ENCODE data around the gene DIP2C. TPM values are rescaled to one million over a fixed set of nuclear protein-coding genes. Genes with fewer than 3 reads are reported as not detected.
"Not testable (repeated sequence)": the region's sequence is repeated elsewhere in the genome, so short reads cannot be mapped to it uniquely, and the experiment has no call there.

Gene DIP2C
- total and polyA plus RNA-seq, 2 donors from 2014 or later: 6.2 to 22.6 TPM

GRCh38 chr10:451021-451471 lies 238.4 kb downstream of the DIP2C start:
- TF ChIP-seq, protein P1, sequence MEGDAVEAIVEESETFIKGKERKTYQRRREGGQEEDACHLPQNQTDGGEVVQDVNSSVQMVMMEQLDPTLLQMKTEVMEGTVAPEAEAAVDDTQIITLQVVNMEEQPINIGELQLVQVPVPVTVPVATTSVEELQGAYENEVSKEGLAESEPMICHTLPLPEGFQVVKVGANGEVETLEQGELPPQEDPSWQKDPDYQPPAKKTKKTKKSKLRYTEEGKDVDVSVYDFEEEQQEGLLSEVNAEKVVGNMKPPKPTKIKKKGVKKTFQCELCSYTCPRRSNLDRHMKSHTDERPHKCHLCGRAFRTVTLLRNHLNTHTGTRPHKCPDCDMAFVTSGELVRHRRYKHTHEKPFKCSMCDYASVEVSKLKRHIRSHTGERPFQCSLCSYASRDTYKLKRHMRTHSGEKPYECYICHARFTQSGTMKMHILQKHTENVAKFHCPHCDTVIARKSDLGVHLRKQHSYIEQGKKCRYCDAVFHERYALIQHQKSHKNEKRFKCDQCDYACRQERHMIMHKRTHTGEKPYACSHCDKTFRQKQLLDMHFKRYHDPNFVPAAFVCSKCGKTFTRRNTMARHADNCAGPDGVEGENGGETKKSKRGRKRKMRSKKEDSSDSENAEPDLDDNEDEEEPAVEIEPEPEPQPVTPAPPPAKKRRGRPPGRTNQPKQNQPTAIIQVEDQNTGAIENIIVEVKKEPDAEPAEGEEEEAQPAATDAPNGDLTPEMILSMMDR (IDR thresholded peaks at IDR 0.05; ENCODE audit: borderline replicate concordance, extremely low read depth, insufficient read depth): no peak
- H3K27me3 ChIP-seq (ENCODE audit: control insufficient read depth, insufficient read depth, low read length): no peaks in the 10 kb centered on the region
- no peaks in the 10 kb centered on the region for H3K9me3 ChIP-seq (ENCODE audit: control insufficient read depth in 2 of 3, insufficient read depth in 1 of 3, low read length in 3 of 3)
- FAIRE-seq: no peak
- intact Hi-C loops (cut with DNase I): no loop called here
- peaks cover 0 to 8% (median 0%) of the 10 kb centered on the region in 3 donors for H3K4me1 ChIP-seq (ENCODE audit: control insufficient read depth in 2 of 3, insufficient read depth in 2 of 3, low read depth in 1 of 3, low read length in 3 of 3)
- no peak overlapping the region for H3K4me3 ChIP-seq (ENCODE audit: low read length in 3 of 3)
- peak in 4 of 5 donors; percentile 34 to 77 (median 52) for DNase-seq
- H3K27ac ChIP-seq (ENCODE audit: low read depth in 2 of 2, low read length in 2 of 2): no peak overlapping the region
- H3K9ac ChIP-seq (ENCODE audit: low read length in 3 of 3): no peak overlapping the region
- no peaks in the 10 kb centered on the region for H3K36me3 ChIP-seq (ENCODE audit: control insufficient read depth in 2 of 3, insufficient read depth in 3 of 3, low read length in 3 of 3)

DNA sequence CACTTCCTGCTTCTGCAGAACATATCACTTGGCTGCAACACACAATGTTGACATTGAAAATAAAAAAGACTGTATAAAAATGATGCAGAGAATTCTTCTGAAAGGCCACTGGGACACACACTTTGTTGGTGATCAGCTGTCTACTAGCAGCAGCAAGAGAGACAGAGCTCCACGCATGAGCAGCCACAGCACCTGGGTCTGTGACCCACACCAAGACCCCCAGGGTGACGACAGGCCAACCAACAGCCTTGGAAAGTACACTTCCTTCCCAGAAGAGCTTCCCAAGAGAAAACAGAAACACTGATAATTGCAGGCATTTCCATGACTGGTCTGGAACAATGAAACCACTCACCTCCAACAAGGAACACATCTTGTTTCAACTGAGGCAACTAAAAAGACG lies 239.0 kb downstream of the DIP2C start:
- FAIRE-seq: no peak

DNA sequence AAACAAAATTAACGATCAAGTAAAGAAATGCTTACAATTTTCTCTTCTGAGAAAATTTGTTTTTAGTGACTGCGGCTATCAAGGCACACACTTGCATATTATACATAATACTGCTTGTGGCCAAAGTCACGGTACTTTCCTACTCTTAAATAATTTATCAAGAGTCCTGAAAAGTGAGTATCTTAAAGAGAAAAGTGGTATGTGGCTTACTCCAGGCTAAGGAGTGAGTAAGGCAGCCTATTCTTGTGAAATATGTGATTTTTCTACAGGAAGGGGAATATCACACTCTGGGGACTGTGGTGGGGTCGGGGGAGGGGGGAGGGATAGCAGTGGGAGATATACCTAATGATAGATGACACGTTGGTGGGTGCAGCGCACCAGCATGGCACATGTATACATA lies 240.1 kb downstream of the DIP2C start:
- H3K27me3 ChIP-seq (ENCODE audit: control insufficient read depth, insufficient read depth, low read length); DNase-seq; H3K9me3 ChIP-seq (ENCODE audit: control insufficient read depth in 2 of 3, insufficient read depth in 1 of 3, low read length in 3 of 3); H3K36me3 ChIP-seq (ENCODE audit: control insufficient read depth in 2 of 3, insufficient read depth in 3 of 3, low read length in 3 of 3); H3K4me1 ChIP-seq (ENCODE audit: control insufficient read depth in 2 of 3, insufficient read depth in 2 of 3, low read depth in 1 of 3, low read length in 3 of 3); H3K27ac ChIP-seq (ENCODE audit: low read depth in 2 of 2, low read length in 2 of 2); H3K4me3 ChIP-seq (ENCODE audit: low read length in 3 of 3); intact Hi-C loops (cut with DNase I); H3K9ac ChIP-seq (ENCODE audit: low read length in 3 of 3); FAIRE-seq: not testable (repeated sequence)

More for the DNA sequence above, 239.0 kb downstream of the DIP2C start:
- Histone ChIP-seq H3K27me3 (ENCODE audit: control insufficient read depth, insufficient read depth, low read length) (no peaks in the 10 kb centered on the region), H3K4me3 (ENCODE audit: low read length in 3 of 3) (no peak overlapping the region), H3K36me3 (ENCODE audit: control insufficient read depth in 2 of 3, insufficient read depth in 3 of 3, low read length in 3 of 3) (no peaks in the 10 kb centered on the region), H3K9ac (ENCODE audit: low read length in 3 of 3) (no peak overlapping the region), H3K4me1 (ENCODE audit: control insufficient read depth in 2 of 3, insufficient read depth in 2 of 3, low read depth in 1 of 3, low read length in 3 of 3) (peaks cover 0 to 8% (median 0%) of the 10 kb centered on the region in 3 donors), H3K9me3 (ENCODE audit: control insufficient read depth in 2 of 3, insufficient read depth in 1 of 3, low read length in 3 of 3) (no peaks in the 10 kb centered on the region), H3K27ac (ENCODE audit: low read depth in 2 of 2, low read length in 2 of 2) (no peak overlapping the region)
- peak in 4 of 5 donors; percentile 36 to 72 (median 49) for DNase-seq
- intact Hi-C loops (cut with DNase I): no loop called here
- TF ChIP-seq, protein P1 (IDR thresholded peaks at IDR 0.05; ENCODE audit: borderline replicate concordance, extremely low read depth, insufficient read depth): no peak

GRCh38 chr10:443459-443858 lies 246.0 kb downstream of the DIP2C start:
- Histone ChIP-seq H3K9me3 (ENCODE audit: control insufficient read depth in 2 of 3, insufficient read depth in 1 of 3, low read length in 3 of 3) (no peaks in the 10 kb centered on the region), H3K4me3 (ENCODE audit: low read length in 3 of 3) (no peak overlapping the region), H3K36me3 (ENCODE audit: control insufficient read depth in 2 of 3, insufficient read depth in 3 of 3, low read length in 3 of 3) (peaks cover 2 to 7% (median 4%) of the 10 kb centered on the region in 3 donors), H3K9ac (ENCODE audit: low read length in 3 of 3) (no peak overlapping the region), H3K27ac (ENCODE audit: low read depth in 2 of 2, low read length in 2 of 2) (no peak overlapping the region), H3K4me1 (ENCODE audit: control insufficient read depth in 2 of 3, insufficient read depth in 2 of 3, low read depth in 1 of 3, low read length in 3 of 3) (no peaks in the 10 kb centered on the region), H3K27me3 (ENCODE audit: control insufficient read depth, insufficient read depth, low read length) (no peaks in the 10 kb centered on the region)
- no peak for DNase-seq
- FAIRE-seq: no peak
- intact Hi-C loops (cut with DNase I): no loop called here
- TF ChIP-seq, protein P1 (IDR thresholded peaks at IDR 0.05; ENCODE audit: borderline replicate concordance, extremely low read depth, insufficient read depth): no peak

All from kidney (tissue), 14 donors.